Activated CD4-positive, alpha-beta T cell treated with anti-CD3 and anti-CD28 coated beads, Interleukin-10, Interleukin-2, amounts not matched to agents 100 ng/mL and 50 ng/mL, durations not matched to agents 16 hours and 8 hours (primary cell): Measurements from ENCODE around the gene PVALEF.
A peak's percentile ranks its signal among the peaks of the same experiment; 100 is the strongest.
"Not testable (repeated sequence)": the region's sequence is repeated elsewhere in the genome, so short reads cannot be mapped to it uniquely, and the experiment has no call there.

Experiments
- DNase-seq: peaks from one replicate; pipeline ENCODE4 v3.0.0-alpha.2; 2020

PVALEF gene

DNA sequence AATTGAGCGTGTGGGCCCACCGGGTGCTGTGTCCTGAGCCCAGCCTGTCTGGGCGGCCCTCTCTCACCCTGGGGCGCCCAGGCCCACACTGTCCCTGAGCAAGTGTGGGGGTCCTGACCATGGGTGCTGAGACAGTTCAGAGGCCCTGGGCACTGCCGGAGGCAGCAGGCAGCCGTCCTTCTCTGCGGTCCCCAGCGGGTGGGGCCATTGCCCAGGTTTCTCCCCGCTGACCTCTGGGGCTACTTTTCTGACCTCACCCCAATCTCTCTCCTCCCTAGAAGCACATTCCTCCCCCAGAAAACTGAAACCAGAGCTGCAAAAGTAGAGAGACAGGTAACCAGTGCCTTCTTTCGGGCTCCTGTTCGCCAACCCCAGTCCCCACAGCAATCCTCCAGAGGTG lies 36.0 kb upstream of the PVALEF start:
- DNase-seq: no peak

DNA sequence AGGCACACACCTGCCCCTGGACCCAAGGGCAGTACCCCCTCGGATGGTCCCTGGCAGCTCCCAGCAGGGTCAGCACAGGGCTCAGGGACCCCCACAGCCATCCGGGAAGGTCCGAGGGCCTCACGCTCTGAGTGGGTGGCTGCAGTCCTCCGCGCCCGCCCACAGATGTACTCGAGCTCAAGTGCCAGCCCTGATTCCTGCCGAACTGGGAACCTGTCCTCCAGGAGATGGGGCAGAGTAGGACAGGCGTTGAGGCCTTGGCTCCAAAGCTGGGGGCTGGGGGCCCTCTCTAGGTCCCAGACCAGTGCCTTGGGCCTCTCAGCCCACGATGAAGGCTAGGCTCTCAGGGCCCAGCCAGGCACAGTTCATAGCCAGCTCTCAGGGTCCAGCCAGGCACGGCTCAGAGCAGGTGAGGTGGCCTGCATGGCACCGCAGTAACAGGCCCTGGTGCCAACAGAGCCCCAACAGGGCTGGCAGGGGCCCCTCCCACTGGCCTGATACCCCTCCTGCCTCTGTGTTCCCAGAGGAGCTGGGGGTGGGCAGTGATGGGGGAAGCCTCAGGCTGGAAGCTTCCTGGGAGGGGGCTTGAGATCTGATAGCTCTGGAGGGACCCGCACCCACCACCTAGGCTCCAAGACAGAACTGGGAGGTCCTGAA lies 35.5 kb upstream of the PVALEF start:
- no peak for DNase-seq

DNA sequence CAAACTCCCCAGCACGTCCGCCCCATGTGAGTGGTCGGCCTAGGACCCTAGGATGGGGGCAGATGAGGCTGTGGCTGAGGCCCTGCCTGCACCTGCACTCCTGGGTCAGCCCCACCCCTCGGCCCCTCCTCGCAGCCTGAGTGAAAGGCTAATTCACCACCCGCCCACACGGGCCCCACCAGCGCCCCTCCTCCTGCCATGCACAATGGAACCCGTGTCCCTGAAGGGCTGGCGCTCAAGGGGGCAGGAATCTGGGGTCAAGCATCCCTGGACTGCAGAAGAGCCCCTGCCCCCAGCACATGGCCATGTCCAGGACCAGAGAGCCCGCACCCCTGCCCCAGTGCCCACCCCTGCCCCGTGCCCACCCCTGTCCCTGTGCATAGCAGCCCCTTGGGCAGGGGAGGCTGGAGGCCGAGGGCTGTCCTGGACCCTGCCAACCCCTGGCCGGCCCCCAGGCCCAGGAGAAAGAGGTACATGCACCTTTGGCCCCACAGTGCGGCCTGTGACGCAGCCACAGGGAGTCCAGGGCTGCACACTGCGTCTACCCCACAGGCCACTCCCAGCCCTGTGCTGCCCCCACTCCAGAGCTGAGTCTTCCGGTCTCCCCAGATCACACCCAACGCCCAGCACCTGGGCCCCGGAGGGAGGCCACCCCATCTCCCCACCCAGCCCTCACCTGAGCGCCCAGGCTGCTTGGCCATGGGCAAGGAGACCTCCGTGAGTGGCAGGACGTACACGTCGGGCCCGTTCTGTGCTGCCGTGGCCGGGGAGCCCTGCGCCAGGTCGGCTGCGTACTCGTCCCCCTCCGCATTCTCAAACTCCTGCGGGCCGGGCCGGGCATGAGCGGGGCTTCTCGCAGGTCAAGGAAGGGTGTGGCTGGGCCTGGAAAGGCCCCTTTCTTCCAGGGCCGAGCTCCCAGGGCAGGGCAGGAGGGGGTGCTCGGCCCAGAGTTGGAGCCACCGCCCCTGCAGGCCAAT lies 34.6 kb upstream of the PVALEF start:
- no peak for DNase-seq

DNA sequence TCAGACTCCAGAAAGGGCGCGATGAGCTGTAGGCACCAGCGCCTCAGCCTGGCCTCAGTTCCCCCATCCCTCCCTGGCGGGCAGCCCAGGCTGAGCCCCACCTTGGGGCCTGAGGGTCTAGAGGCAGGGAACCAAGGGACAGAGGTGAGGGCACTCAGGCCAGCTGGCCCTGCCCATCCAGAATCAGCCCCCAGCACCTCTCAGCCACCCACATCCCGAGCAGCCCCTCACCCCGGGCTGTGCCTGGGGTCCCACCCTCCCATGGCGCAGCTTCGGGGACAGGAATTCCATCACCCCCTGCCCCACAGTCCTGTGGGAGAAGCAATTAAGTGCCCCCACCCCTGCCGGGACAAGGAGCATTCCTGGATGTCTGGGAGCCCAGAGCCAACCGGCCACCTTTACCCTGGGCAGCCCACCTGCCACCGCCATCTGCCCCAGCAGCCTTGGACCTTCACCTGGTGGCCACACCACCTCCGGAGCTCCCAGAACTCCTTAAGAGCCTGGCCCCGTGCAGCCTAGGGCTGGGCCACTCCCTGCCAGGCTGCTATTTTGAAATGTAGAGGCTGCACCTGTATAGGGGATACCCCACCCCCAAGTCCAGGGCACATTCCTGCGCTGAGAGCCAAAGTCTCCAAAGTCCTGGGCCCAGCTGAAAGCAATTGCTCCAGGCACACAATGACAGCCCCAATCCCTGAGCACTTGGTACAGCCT lies 33.7 kb upstream of the PVALEF start:
- DNase-seq: no peak

DNA sequence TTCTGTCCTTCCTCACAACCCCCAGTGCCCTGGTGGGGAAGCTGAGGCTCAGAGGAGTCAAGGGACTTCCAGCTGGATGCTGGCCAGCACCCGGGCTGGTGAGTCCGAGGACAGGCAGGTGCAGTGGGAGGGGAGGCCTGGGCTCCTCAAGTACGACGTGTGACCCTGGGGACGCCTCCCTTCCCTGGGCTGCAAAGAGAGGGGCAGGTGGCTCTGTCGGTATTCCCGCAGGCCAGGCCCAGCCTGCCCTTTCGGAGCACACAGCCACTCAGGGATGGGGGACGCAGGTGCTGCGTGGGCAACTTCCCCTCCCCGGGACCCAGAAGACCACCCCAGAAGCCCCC lies 33.1 kb upstream of the PVALEF start:
- no peak for DNase-seq

DNA sequence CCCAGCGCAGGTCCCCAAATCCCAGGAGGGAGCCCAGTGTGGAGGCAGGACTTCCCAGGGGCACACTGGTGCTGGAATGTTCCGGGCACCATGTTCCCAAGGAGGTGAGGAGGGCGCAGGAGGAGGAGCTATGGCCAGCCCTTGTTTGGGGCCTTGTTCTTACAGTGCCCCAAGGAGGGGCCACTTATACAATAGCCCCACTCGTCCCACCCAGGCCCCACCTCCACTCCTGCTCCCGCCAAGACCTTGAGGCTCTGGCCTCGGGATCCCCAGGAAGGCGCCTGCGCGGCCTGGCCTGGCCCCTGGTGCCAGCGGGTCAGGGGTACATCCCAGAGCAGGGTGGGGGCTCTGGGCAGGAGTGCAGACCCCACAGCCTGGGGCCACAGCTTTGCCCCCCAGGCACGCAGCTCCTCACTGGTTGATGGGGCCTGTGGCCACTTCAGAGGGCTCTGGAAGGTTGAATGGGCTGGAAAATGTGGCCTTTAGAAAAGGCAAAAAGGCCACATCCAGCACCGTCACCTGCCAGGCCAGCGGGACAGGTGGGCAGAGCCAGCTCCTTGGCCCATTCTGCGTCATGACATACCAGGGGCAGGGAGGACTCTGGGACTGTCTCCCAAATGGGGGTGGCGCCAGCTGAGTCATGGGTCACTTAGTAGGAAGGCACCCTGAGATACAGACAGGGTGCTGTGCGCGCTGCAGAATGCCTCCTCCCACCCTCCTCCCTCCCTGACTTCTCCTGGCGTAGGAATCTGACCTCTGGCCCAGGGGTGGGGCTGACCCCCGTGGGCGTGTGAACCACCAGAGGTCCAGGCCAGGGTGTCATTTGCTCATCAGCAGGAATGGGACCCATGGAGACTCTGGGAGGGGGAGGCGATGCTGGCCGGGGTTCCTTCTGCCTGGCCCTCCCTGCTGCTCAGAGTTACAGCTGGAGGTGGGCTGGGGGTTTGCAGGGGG lies 32.3 kb upstream of the PVALEF start:
- no peak for DNase-seq

DNA sequence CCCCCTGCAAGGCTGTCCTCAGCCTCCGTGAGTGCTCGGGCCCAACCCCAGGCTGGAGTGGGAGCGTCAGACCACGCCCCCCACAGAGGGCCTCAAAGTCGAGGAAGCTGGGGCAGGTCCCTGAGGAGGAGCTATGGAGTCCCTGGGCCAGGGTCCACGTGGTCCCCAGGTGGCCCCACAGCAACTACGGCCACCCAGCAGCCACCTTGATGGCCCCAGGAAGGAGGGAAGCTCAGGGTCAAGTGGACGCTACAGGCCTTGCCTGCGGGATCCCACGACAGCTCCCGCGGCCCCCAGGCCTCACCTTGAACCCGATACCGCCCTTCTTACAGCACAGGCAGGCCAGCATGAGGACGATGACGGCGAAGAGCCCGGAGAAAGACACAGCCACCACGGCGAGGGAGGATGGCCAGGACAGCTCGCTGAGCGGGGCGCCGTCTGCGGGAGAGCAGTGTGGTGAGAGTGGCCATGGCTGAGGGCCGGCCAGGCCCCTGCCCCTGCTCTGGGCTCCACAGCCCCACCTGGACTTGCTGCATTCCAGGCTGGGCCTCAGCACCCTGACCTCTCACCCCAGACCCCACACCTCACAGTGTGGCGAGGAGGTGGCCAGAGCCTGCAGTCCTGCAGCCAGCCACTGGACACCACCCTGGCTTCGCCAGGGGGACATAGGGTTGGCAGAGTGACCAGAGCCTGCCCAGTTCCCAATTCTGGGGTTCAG lies 31.1 kb upstream of the PVALEF start:
- no peak for DNase-seq

DNA sequence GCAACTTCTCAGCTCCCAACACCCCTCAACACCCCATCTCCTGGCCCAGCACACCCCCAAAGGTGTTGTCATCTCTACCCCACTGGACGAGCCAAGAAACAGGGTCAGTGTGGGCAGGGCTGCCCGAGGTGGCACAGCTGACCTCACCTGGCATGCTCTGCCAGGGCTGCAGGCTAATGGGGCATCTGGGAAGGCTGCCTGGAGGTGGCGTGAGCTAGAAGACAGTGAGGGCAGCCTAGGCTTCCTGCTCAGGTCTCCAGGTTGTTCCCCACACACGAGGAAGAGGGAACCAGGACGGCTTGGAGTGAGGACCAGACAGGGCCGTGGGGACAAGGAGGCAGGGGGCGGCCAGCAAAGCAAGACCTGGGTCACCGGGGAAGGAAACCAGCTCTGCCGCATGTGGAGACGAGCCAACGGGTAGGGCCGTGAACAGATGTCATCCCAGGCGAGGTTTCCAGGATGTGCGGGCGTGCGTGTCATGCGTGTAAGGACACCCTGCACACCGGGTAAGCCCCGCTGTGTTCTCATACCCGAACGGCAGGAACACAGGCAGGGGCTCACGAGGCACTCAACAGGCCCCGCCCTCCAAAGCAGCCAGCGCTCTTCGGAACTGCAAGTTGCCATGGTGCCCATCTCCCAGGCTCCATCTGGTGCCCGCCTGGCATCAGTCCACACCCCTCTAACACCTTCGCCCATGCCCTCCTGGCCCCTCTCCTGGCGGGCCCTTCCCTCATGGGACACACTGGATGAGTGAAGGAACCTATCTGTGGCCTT lies 29.6 kb upstream of the PVALEF start:
- no peak for DNase-seq

DNA sequence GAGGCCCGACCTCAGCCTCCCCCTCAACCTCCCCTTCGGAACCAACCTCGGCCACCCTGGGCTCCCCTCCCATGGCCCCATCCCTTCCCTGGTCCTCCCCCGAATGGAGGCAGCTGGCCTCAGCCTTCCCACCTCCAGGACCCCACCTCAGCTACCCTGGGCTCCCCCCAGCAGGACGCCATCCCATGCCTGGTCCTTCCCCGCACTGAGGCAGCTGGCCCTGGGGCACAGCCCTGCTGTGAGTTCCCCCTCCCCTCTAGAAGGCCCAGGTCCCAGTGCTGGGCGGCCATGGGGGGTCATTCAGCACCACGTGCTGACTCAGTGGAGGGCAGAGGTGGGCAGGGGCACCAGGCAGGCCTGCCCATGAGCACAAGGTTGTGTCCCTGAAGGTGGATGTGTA lies 28.9 kb upstream of the PVALEF start:
- no peak for DNase-seq

DNA sequence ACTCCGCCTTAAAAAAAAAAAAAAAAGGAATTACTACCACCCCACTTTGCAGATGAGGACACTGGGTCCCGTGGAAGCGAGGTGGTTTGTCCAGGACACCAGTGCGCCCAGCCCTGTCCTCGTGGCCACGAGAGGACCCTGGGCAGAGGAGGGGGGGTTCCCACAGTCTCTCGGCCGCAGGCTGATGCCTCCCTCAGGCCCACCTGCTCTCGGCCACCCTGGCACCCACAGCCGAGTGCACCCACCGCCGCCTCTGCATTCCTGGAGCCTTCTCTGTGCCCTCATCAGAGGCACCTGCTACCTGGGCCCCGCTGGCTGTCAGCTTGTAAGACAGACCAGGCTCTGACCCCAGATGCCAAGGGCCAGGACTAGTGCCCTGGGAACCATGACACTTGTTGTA lies 28.1 kb upstream of the PVALEF start:
- DNase-seq: no peak

DNA sequence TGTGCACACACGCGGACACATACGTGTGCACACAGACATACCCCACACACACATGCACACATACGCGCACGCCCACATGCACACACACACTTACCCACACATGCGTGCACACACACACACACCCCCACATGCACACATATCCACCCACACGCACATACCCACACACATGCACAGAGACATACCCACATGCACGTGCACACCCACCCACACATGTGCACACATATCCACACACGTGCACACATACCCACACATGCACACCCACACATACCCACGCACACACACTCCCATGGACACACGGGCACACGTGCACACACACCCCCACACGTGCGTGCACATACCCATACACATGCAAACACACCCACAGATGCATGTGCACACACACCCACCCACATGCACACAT lies 27.2 kb upstream of the PVALEF start:
- no peak for DNase-seq

DNA sequence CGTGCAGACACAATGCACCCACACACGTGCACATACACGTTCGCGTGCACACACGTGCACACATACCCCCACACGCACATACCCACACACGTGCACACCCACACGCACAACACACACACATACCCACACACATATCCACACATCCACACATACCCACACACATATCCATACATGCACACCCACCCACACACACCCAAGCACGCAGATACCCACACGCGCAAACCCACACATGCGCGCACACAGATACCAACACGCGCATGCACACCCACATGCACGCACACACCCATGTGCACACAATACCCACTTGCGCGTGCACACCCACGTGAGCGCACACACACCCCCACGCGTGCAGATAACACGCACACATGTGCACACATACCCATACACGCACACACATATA lies 26.8 kb upstream of the PVALEF start:
- no peak for DNase-seq

DNA sequence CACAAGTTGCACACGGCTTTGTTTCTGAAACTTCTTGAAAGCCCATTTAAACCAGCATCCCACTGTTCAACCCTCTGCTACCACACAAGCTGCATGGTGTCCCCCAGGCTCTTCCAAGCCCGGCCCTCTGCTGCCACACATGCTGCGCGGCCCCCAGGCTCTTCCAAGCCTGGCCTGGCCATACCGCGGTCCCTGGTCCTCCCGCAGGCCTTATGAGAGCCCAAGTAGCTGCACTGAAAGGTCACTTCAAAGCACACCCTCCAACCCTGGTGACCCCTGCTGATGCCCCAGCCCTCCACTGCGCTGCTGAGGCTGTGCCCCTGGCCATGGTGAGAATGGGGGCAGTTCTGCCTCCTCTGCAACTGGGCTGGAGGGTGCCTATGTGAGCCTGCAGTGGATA lies 25.9 kb upstream of the PVALEF start:
- DNase-seq: no peak

DNA sequence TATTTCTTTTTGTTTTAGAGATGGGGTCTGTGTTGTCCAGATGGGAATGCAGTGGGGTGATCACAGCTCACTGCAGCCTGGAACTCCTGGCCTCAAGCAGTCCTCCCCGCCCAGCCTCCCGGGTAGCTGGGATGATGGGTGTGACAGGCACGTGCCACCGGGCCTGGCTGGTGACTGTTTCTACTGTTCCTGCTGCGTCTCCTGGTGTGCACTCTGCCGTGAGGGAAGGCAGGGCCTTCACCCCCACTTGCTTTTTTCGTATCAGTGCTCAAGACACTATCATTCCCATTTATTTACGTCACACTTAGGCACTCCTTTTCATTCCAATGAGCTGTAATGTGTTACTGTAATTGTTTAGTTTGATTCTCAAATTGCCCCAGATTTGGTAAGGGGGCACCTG lies 25.3 kb upstream of the PVALEF start:
- no peak for DNase-seq

DNA sequence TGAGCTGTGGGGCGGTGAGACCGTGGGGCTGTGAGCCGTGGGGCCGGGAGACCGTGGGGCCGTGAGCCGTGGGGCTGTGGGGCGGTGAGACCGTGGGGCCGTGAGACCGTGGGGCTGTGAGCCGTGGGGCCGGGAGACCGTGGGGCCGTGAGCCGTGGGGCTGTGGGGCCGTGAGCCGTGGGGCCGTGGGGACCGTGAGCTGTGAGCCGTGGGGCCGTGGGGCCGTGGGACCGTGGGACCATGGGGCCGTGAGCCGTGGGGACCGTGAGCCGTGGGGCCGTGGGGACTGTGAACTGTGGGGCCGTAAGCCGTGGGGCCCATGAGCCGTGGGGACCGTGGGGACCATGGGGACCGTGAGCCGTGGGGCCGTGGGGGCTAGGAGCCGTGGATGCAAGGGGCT lies 24.6 kb upstream of the PVALEF start:
- DNase-seq: no peak

DNA sequence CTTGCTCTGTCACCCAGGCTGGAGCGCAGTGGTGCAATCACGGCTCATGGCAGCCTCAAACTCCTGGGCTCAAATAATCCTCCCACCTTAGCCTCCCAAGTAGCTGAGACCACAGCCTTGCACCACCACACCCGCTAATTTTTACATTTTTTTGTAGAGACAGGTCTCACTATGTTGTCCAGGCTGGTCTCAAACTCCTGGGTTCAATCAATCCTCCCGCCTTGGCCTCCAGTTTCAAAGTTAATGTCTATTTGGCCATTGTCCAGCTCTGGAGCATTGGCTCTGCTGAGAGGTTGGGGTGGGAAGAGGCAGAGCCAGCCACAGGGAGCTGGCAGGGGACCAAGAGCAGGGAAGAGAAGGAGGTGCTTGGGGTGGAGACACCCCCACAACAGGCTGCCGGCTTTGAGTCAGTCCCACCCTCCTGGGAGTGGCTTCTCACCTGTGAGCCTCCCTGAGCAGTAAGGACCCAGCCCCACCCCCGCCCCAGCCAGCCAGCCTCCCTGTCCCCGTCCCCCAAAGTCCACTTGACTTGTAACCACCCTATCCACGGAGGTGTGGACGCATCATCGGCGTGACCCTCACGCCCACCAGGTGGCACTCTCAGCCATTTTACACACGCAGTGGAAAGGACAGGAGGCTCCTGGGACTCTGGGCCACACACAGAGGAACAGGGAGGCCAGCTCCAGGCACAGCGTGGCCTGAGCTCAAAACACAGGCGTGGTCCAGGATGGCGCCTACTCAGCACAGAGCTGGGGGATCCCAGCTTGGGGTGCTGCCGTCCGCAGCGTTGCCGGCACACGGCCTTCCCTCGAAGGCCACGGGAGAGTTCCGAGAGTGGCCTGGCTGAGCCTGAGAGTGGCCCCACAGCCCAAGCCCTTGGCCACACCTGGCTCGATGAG lies 22.8 kb upstream of the PVALEF start:
- DNase-seq: peak; percentile 55

DNA sequence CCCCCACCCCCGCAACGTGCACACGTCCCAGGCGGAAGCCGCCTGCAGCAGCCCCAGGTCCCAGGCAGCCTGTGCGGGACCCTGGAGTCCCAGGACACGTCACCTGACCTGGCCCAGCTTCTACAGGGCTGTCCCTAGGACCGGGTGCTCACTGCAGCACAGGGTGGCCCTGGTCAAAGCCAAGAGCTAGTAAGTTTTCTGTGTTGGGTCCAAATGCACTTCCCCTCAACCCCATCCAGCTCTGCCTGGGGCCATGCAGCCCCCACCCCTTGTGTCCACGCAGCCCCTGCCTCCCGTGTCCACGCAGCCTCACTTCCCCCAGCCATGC lies 22.1 kb upstream of the PVALEF start:
- DNase-seq: no peak

DNA sequence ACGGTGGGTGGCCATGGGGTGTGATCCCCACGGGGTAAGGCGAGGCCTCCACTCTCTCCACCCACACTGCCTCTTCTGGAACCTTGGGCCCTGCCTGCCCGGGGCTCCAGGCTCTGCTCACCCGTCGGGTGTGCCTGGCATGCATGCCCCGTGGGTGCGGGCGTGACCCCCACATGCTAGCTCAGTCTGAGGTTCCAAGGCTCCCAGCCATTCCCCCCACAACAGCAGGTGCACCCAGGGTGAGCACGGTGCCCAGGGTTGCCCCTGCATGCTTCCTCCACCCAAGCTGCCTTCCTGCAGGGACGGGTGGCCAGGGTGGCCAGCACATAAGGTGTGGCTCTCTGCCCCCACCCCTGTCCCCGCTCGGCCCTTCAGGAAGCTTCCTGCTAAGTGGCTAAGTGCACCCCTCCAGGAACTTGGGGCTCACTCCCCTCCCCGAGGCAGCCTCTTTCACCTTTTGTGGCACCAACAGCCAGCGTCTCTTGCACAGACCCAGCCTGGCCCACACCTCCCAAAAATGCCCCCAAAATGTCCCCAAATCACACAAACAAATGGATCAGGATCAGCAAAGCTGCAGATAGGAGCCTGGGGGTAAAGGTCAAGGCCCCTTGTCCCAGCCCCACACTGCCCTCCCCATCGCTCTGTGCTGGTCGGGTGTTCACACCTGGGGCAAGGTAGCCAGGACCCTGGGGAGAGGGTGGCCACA lies 21.4 kb upstream of the PVALEF start:
- no peak for DNase-seq

DNA sequence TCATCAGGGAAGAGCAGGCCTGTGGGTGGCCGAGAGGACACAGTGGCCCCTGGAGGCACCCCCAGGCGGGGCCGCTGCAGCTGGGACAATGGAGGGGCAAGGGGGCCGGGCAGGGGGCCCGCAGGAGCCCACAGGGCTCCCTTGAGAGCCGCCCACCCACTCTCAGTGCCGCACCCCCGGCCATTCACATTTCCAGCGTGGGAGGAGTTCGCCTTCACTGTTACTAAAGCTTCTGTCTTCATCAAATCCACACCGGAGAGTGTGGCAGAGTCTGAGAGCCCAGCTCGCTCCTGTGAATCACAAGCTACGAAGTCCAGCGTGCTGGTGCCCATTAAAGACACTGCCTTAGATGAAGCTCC lies 20.9 kb upstream of the PVALEF start:
- no peak for DNase-seq

DNA sequence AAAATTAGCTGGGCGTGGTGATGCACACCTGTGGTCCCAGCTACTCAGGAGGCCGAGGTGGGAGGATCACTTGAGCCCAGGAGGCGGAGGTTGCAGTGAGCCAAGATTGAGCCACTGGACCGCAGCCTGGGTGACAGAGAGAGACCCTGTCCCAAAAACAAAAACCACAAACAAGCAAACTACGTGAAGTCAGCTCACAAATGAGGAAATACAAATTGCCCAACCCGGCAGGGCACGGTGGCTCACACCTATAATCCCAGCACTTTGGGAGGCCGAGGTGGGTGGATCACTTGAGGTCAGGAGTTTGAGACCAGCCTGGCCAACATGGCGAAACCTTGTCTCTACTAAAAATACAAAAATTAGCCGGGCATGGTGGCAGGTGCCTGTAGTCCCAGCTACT lies 19.1 kb upstream of the PVALEF start:
- not testable (repeated sequence) for DNase-seq
